ENCODE results near the gene GSG1.
"Not testable (repeated sequence)": the region's sequence is repeated elsewhere in the genome, so short reads cannot be mapped to it uniquely, and the experiment has no call there.

Gene GSG1

DNA sequence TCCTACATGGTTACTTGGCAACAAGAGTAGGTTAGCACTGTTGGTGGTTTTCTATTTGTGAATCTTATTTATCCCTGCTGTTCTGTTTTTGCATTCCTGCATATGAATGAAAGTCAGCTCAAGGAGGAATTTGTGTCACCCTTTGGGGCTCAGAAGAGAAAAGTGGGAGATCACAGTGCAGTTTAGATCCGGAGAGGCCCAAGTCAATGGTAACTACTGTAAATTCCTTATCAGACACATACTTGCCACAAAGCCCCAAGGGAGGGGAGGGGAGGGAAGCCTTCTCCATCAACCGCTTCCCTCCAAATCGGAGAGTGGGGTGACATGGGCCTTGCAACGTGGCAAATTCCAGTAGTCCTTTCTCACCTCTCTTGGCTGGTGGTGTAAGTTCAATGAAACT, 15.0 kb downstream of the GSG1 start:
- DNase-seq, result no peak

GRCh38 chr12:13087766-13088165, 15.7 kb downstream of the GSG1 start:
- DNase-seq, result no peak

GRCh38 chr12:13085968-13086686, 17.3 kb downstream of the GSG1 start:
- no peak for DNase-seq

DNA sequence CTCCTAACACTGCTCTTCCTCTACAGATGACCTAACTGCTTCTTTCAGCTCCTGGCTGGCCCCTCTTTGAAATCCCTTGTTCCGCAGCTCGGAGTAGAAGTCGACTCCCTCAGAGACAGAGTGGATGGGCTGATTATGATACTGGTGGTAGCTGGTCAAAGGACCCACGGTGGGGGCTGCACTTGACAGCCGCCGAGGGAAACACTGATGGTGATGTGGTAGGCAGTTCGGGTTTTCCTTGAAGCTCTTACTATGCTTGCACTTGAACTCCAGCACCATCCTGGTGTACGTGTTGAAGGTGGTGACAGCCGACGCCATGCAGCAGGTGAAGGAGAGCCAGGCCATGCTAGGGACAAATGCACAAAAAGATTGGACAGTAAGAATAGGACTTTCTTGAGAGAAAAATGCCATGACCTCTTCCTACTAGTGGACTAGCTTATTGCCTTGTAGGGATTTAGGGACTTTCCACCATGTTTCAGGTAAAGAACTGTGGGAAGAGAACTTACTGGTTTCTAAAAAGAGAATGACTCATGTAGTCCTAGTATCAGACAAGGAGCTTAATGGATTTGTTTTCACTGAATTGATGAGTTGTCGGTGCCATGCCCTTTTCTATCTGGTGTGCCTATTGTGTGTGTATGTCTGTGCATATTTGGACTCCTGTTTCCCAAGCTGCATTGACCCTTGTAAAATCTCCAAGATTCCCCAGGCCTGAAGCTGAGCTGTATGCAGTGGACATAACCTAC, 18.4 kb downstream of the GSG1 start:
- DNase-seq, result peak; percentile 13

DNA sequence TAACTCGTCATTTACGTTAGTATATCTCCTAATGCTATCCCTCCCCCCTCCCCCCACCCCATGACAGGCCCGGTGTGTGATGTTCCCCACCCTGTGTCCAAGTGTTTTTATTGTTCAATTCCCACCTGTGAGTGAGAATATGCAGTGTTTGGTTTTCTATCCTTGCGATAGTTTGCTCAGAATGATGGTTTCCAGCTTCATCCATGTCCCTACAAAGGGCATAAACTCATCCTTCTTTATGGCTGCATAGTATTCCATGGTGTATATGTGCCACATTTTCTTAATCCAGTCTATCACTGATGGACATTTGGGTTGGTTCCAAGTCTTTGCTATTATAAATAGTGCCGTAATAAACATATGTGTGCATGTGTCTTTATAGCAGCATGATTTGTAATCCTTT, 19.8 kb downstream of the GSG1 start:
- not testable (repeated sequence) for DNase-seq

GRCh38 chr12:13082861-13083260, 20.6 kb downstream of the GSG1 start:
- no peak for DNase-seq

- no peak for DNase-seq
Measured at GRCh38 chr12:13080266-13080665, 23.2 kb downstream of the GSG1 start.

DNA sequence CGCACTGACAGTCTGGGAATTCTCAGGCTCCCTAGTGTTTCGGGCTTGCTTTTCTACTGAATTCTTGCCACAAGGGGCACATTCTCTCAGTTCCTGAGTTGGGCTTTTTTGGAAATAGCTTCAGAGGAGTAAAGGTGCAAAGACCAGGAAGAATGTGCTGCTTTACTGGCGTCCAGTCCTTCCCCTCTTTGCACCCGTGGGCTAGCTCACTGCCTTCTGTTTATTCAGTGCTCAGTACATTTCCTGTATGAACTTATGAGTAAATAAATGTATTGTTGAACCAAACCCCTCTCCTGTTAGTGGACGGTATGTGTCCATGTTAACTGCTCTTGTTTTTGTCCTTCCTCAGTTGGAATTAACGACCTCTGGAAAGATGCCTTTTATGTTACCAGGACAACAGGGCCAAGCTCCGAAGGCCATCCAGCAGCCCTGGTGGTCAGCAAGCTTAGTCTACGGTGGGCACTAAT, 24.0 kb downstream of the GSG1 start:
- DNase-seq, result no peak

DNA sequence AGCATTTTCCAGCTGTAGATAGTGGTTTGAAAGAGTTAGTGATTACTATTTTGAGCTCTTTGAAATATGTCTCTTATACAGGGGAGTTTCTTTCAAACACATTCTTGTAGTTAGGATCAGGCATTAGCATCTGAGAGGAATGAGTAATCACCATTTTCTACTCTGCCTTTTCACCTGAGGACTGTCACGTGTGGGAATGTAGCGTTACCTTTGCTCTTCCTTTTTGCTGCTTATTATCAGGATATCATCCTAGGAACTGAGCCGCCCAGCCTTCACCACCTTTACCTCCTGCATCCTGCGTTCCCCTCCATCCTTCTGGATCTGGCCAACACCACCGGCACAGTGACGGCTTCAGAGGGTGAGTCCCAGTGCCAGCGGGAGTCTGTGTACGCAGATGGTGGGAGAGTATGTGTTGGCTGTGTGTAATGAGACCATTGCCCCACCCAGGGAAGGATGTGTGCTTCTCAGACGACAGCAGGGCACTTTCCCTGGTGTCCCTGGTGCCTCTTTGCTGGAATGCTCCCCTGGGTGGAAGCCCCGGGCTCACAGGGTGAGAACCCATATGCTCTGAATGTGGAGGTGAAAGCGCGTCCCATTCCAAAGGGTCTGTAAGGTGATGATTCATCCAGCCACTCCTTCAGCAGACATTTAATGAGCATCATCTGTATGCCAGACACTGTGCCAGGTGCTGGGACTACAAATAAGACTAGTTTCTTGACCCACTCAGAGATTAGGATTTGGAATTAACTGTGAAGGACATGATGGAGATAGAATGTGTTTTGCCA, 27.5 kb downstream of the GSG1 start:
- DNase-seq, result no peak

GRCh38 chr12:13075118-13075480, 28.4 kb downstream of the GSG1 start:
- no peak for DNase-seq

DNA sequence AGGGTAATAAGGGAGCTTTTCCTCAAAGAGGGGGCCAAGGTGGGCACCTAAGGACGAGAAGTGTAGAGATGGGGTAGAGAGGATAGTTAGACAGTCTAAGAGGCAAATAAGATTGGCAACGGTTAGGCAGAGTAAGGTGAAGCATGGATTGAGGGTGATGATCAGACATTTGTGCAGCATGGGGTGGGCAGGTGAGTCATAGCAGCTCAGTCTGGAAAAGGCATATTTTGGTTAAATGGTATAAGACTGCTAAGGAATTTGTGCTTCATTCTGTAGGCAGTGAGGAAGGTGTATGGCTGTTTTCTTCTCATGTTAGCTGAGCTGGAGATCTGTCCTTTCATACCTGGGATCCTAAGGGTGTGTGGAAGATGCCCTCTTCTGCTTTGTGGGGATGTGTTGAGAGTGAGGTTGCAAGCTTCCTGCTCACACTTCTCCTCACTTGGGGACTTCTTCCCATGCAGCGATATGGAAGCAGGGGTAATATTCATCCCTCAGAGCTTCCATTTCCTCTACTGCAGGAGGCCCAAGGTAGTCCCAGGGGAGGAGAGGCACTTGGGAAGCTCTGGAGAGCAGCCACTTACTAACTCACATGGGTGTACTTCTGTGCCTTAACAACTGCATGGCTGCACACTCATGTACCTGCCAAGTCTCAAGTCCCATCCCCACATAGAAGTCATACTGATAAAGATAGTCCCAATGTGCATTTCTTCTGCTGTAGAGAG, 28.9 kb downstream of the GSG1 start:
- no peak for DNase-seq

DNA sequence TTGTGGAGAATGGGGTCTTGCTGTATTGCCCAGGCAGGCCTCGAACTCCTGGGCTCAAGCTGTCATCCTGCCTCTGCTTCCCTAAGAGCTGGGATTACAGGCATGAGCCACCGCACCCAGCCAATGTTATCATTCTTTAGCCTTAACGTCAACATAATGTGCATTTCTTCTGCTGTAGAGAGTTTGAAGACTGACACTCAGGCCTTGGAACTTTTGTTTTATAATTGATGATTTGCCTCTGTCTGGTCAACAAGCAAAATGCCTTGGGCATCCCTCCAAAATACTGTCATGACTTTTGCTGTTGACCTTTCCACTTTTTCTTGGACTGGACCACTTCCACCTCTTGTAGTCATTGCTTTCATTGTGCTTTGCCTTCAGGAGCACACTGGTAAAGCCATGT, 30.3 kb downstream of the GSG1 start:
- DNase-seq, result no peak

GRCh38 chr12:13071305-13072280, 31.9 kb downstream of the GSG1 start:
- no peak for DNase-seq

DNA sequence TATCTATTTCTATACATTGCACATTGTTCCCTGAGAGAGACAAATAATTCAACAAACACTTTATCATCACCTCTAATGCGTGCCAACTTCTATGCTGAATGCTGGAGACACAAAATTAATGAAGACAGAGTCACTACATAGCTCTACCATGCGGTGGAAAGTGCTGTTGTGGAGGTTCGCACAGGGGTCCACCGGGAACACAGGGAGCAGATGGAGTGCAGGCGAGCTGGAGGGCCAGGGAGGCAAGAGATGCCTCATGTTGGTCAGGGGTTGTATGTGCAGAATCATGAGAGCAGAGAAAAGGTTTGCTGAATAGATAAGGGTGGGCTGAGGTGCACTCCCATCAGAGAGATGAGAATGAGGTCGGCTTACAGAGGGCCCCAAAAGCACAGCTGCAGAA, 34.1 kb downstream of the GSG1 start:
- no peak for DNase-seq

DNA sequence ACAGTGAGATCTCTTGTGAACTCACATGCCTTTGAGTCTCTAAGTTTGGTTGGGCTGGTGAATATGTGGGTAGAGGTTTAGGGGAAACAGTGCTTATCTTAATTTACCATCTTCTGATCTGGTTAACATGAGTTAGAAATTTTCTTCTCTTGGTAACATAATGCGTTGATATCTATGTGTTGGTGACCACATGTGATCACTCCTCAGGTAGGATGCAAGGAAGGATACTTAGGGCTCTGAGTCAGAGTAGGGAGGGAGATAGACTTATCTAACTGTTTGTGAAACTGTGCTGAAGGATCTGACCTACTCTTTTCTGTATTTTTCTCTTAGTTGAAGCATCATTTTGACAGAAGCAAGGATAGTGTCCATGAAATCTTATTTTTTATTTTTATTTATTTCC, 36.1 kb downstream of the GSG1 start:
- peak; percentile 16 for DNase-seq

DNA sequence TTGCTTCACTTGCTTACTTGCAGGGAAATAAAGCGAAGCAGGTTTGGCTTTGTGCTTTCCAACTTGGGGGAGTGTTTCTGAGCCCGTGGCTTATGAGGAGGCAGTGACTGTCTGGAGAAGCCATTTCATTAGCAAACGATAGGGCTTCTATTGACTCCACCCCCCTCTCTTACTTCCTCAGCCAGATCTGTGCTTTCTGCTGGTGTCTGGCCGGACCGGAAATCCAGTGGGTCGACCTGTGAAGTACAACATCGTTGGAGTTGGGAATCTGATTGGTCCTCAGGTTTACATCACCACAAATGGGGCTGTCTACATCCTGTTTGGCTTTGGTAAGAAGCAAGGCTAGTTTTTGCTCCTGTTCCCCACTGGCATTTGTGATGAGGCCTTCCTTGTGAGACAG, 37.0 kb downstream of the GSG1 start:
- DNase-seq, result no peak

GRCh38 chr12:13066014-13066413, 37.5 kb downstream of the GSG1 start:
- no peak for DNase-seq

- DNase-seq, result no peak
Measured at GRCh38 chr12:13062669-13063068, 40.8 kb downstream of the GSG1 start.

GRCh38 chr12:13061377-13061776, 42.1 kb downstream of the GSG1 start:
- DNase-seq, result no peak

- DNase-seq, result no peak
Measured at GRCh38 chr12:13060581-13060980, 42.9 kb downstream of the GSG1 start.

DNA sequence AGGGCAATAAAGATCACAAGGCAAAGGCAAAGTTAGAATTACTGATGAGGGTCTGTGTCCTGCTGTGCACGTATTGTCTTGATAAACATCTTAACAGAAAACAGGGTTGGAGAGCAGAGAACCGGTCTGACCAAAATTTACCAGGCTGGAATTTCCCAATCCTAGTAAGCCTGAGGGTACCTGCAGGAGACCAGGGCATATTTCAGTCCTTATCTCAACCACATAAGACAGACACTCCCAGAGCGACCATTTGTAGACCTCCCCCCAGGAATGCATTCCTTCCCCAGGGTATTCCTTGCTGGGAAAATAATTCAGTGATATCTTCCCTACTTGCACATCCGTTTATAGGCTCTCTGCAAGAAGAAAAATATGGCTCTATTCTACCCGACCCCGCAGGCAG, 49.9 kb downstream of the GSG1 start:
- not testable (repeated sequence) for DNase-seq

DNA sequence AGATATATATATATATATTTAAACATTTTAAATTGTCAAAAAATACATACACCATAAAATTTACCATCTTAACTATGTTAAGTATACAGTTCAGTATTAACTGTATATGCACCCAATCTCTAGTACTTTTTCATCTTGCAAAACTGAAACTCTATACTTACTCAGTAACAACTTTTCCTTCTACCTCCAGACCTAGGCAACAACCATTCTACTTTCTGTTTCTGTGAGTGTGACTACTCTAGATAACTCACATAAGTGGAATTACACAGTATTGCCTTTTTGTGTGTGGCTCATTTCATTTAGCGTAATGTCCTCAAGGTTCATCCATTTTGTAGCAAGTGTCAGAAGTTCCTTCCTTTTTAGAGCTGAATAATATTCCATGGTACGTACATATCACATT, 51.0 kb downstream of the GSG1 start:
- DNase-seq, result peak; percentile 55
